ENCODE results near the gene MPC1.
A peak's percentile ranks its signal among the peaks of the same experiment; 100 is the strongest.

MPC1 gene

GRCh38 chr6:166343150-166343487 is 39.6 kb downstream of the MPC1 start:
- no peak for DNase-seq

DNA sequence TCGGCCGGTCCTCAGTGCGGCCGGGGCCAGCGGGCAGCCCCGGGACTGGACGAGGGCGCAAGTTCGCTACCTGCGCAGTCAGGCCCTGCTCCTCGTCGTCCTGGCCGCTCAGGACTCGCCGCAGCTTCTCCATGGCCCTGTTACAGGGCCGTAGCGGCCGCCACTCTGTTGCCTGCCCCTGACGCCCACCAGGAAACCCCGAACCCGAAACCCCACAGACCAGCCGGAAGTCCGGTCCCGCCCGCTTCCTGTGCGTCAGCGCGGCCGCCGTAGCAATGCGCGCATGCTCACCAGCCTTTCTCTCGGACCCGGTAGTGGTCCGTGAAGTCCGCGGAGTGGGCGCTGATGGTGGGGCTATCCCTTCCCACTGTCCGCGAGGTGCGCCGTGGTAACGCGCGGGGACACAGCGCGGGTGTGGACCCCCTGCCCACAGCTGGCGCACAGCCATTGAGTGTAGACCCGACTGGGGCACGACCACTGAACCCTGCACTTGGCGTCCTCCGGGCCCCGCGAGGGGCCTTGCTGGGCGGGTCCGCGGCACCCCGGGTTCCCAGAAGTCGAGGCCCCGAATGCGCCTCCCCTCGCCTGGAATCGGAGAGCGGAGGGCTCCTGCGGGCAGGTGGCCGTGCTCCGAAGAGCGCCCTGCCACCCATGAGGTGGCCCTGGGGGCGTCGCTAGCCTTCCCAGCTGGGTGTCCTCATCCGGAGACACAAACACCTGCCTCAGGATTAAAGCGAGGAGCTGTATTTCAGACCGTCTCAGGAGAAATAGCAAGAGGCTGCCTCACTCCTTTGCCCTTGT is 40.2 kb downstream of the MPC1 start, which contains the start of gene SFT2D1:
SFT2D1 (minus strand) TSS at position 197 of the 801 bp plus-strand sequence; CDS start at position 133, 64 bp downstream.
- DNase-seq: peak; percentile 94

- DNase-seq: no peak
Observed at GRCh38 chr6:166341977-166342348, 40.8 kb downstream of the MPC1 start.

DNA sequence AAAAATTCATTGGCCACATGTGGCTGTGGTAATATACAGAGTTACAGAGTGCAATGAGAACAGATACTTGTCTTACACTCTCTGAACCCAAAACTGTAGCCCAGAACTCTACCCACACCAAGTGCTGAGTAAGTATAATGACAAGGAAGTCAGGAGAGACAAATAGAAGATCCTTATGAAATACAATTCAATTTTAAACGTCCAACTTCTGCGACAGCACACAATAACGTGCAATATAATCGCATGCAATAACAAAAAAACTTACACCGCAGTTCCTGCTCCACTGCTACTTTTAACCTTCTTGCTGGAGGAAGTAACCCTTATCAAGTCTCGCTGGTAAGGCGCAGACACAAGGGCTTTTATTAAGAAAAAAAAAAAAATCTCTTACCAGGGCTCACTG is 41.3 kb downstream of the MPC1 start:
- no peak for DNase-seq

GRCh38 chr6:166338854-166339253 is 43.9 kb downstream of the MPC1 start:
- no peak for DNase-seq

- DNase-seq: no peak
Observed at GRCh38 chr6:166336847-166337246, 45.9 kb downstream of the MPC1 start.

- DNase-seq: no peak
Observed at GRCh38 chr6:166335378-166336302, 47.1 kb downstream of the MPC1 start.

- no peak for DNase-seq
Observed at GRCh38 chr6:166334878-166335277, 47.9 kb downstream of the MPC1 start.

DNA sequence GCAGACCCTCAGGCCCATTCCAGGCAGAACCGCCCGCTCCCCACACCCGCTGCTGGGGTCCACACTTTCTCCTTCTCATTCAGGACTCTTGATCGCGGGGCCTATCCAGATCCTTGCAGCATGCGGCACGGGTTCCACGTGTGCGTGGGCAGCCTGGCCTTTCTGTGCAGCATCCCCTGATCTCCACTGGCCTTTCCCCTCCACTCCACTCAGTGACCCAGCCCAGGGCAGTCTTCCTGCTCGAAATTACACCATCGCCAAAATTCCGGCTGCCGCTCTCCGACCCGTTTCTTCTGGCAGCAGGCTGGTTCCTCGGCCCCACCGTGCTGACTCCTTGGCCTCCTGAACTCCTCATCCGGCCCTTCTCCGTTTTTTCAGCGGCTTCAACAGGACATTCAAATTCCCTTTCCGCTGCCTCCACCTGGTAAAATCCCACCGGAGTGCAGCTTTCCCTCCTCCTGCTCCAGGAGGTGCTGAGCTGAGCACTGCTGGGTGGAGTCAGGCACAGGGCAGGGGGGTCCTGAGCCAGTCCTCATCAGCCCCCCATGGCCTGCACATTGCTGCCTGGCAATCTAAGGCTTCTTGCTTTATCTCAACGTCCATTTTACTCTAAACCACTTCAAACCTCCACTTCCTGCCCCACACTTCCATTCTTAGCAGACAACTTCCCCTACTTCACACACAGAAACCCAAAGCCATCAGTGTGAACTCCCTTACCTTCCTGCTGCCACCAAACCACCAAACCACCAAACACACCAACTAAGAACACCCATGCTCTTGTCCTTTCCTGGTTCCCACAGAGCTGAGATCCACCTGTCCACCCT is 49.4 kb downstream of the MPC1 start:
- DNase-seq: no peak

GRCh38 chr6:166331503-166332415 is 51.0 kb downstream of the MPC1 start:
- DNase-seq: no peak

- no peak for DNase-seq
Observed at GRCh38 chr6:166330612-166331011, 52.1 kb downstream of the MPC1 start.

GRCh38 chr6:166325383-166326042 is 57.2 kb downstream of the MPC1 start:
- no peak for DNase-seq

- no peak for DNase-seq
Observed at GRCh38 chr6:166323395-166323794, 59.3 kb downstream of the MPC1 start.

DNA sequence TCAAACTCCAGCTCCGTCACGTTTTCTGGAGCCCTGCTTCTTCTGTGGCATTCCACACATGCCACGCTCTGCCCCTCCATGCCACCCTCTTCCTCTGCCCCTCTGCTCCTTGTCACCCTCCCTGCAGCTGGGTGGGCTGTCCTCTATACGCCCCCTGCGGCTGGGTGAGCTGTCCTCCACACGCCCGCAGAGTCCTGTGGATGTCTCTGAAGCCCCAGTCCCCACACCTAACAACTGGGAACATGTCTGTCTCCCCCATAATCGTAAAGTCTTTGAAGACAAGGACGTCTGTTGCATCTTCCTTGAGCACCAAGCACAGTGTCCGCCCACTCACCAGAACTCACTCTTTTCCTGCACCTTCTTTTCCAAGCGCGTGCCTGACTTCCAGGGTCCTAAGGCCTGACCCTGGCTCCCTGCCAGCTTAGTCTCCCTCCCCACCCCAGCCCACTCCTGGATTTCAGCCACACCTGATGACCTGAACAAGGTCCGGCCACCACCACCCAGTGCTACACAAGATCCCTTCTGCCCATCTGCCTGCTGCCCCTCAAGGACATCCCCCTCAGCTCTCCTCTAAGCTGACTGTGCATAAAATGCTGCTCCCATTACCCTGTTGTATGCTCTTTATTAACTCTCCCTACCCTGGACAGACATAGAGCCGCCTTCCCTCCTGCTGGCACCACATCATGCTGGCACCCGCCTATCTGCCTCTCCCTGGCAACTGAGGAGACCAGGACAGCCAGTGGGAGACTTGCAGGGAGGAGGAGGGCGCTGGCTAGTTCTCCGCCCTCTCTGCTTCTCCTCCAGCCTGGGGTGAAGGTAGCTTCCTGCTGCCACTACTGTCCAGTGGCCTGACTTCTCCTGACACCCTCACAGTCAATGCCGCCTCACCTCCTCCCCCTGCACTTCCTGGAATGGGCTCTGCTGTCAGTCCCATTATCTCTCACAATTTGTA is 63.8 kb downstream of the MPC1 start:
- DNase-seq: no peak

- peak; percentile 64 for DNase-seq
Observed at GRCh38 chr6:166318227-166318626, 64.5 kb downstream of the MPC1 start.

- DNase-seq: no peak
Observed at GRCh38 chr6:166317261-166318212, 65.2 kb downstream of the MPC1 start.

DNA sequence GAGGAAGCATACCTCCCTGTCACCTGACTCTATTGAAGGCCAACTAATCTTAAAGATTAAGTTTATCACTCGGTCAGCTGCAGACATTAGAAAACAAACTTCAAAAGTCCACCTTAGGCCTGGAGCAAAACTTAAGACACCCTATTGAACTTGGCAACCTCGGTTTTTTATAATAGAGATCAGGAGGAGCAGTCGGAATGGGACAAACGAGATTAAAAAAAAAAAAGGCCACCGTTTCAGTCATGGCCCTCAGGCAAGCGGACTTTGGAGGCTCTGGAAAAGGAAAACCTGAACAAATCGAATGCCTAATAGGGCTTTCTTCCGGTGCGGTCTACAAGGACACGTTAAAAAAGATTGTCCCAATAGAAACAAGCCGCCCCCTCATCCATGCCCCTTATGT is 67.3 kb downstream of the MPC1 start:
- no peak for DNase-seq

Measured in left hindlimb (tissue), 1 donor.